ENCODE results near the gene CDCA3. TPM values are rescaled to one million over a fixed set of nuclear protein-coding genes. Genes with fewer than 3 reads are reported as not detected.
A peak's percentile ranks its signal among the peaks of the same experiment; 100 is the strongest.

Gene CDCA3
- total and polyA plus RNA-seq, 4 donors = 1.3 to 4.1 (median 2.8) TPM

- H3K36me3 ChIP-seq (ENCODE audit: control insufficient read depth in 4 of 4, insufficient read depth in 4 of 4, low read length in 4 of 4) = peaks cover 0 to 16% (median 12%) of the 10 kb centered on the region in 4 donors
- H3K9ac ChIP-seq (ENCODE audit: insufficient read depth in 1 of 2, low read length in 2 of 2) = no peak overlapping the region
- peaks cover 0 to 15% (median 0%) of the 10 kb centered on the region in 5 donors for H3K4me1 ChIP-seq (ENCODE audit: control insufficient read depth in 5 of 5, insufficient read depth in 5 of 5, low read length in 5 of 5)
- no peak for TF ChIP-seq CTCF (IDR thresholded peaks at IDR 0.05; ENCODE audit: control extremely low read depth, extremely low read depth)
- H3K27ac ChIP-seq (ENCODE audit: low read depth in 1 of 2, low read length in 1 of 2) = peak overlapping the region in 1 of 2 donors; percentile 94
- DNase-seq (no peak), ATAC-seq (ENCODE audit: insufficient read depth, low FRiP score) (no peak)
- no peak overlapping the region for H3K4me3 ChIP-seq
- no peaks in the 10 kb centered on the region for H3K9me3 ChIP-seq (ENCODE audit: control insufficient read depth in 4 of 4, insufficient read depth in 3 of 4, low read length in 3 of 4)
- no peaks in the 10 kb centered on the region for H3K27me3 ChIP-seq (ENCODE audit: control insufficient read depth in 3 of 3, insufficient read depth in 3 of 3, low read length in 2 of 3)
- 85 to 94% methylated on average over 6 of the region's 6 CpGs for WGBS, 2 donors
Measured at GRCh38 chr12:6833189-6833890, 17.7 kb downstream of the CDCA3 start.

DNA sequence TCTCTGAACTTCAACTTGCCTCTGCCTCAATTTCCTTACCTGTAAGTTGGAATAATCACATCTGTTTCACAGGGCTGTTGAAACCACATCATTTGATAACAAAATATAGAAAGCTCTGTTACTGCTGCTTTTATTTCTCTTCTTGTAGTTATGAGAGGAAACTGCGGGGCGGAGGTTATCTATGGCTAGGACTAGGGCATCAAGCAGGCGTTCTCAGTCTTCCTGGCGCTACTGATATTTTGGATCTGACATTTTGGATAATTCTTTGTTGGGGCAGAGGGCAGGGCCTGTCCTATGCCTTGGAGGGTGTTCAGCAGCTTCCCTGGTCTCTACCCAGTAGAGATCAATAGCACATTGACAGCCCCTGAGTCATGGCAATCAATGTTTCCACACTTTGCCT is 19.0 kb downstream of the CDCA3 start:
- Histone ChIP-seq H3K4me1 (ENCODE audit: control insufficient read depth in 5 of 5, insufficient read depth in 5 of 5, low read length in 5 of 5) (peaks cover 0 to 20% (median 0%) of the 10 kb centered on the region in 5 donors), H3K36me3 (ENCODE audit: control insufficient read depth in 4 of 4, insufficient read depth in 4 of 4, low read length in 4 of 4) (peaks cover 0 to 12% (median 7%) of the 10 kb centered on the region in 4 donors), H3K27me3 (ENCODE audit: control insufficient read depth in 3 of 3, insufficient read depth in 3 of 3, low read length in 2 of 3) (no peaks in the 10 kb centered on the region), H3K27ac (ENCODE audit: low read depth in 1 of 2, low read length in 1 of 2) (no peak overlapping the region), H3K4me3 (no peak overlapping the region), H3K9me3 (ENCODE audit: control insufficient read depth in 4 of 4, insufficient read depth in 3 of 4, low read length in 3 of 4) (no peaks in the 10 kb centered on the region), H3K9ac (ENCODE audit: insufficient read depth in 1 of 2, low read length in 2 of 2) (no peak overlapping the region)
- no peak for DNase-seq
- 93 to 95% methylated on average over 4 of the region's 4 CpGs for WGBS, 2 donors
- no peak for ATAC-seq (ENCODE audit: insufficient read depth, low FRiP score)
- no peak for TF ChIP-seq CTCF (IDR thresholded peaks at IDR 0.05; ENCODE audit: control extremely low read depth, extremely low read depth)

GRCh38 chr12:6831450-6831995 is 19.6 kb downstream of the CDCA3 start:
- no peaks in the 10 kb centered on the region for H3K27me3 ChIP-seq (ENCODE audit: control insufficient read depth in 3 of 3, insufficient read depth in 3 of 3, low read length in 2 of 3)
- DNase-seq = no peak
- peaks cover 0 to 25% (median 0%) of the 10 kb centered on the region in 5 donors for H3K4me1 ChIP-seq (ENCODE audit: control insufficient read depth in 5 of 5, insufficient read depth in 5 of 5, low read length in 5 of 5)
- 90 to 93% methylated on average over 11 to 12 of the region's 12 CpGs for WGBS, 2 donors
- H3K9me3 ChIP-seq (ENCODE audit: control insufficient read depth in 4 of 4, insufficient read depth in 3 of 4, low read length in 3 of 4) = no peaks in the 10 kb centered on the region
- H3K4me3 ChIP-seq = no peak overlapping the region
- H3K9ac ChIP-seq (ENCODE audit: insufficient read depth in 1 of 2, low read length in 2 of 2) = no peak overlapping the region
- peaks cover 0 to 12% (median 7%) of the 10 kb centered on the region in 4 donors for H3K36me3 ChIP-seq (ENCODE audit: control insufficient read depth in 4 of 4, insufficient read depth in 4 of 4, low read length in 4 of 4)
- no peak for TF ChIP-seq CTCF (IDR thresholded peaks at IDR 0.05; ENCODE audit: control extremely low read depth, extremely low read depth)
- no peak overlapping the region for H3K27ac ChIP-seq (ENCODE audit: low read depth in 1 of 2, low read length in 1 of 2)
- no peak for ATAC-seq (ENCODE audit: insufficient read depth, low FRiP score)
